Upper lobe of left lung (tissue), 6 donors: ENCODE measurements around the gene SIDT2. TPM values are rescaled to one million over a fixed set of nuclear protein-coding genes. Genes with fewer than 3 reads are reported as not detected.

Source experiments
- ATAC-seq, 2 donors: fragments of 200-7000 bp; cut with Tn5 transposase; one replicate each; pipeline ENCODE4 v1.9.1; 2022; ENCODE audit warnings: mild to moderate bottlenecking in 2 of 2, moderate library complexity in 2 of 2; ENCODE audit not compliant: low FRiP score in 2 of 2
- DNase-seq, 2 donors: peaks; one replicate each; pipeline ENCODE4 v3.0.0-alpha.2; 2019 to 2020
- H3K27ac ChIP-seq, 4 donors: fragments of 200-600 bp; sonication (generic); one replicate each; pipeline ENCODE4 v1.5.1; 2016 to 2019
- H3K27me3 ChIP-seq, 4 donors: fragments of 200-600 bp; sonication (generic); one replicate each; pipeline ENCODE4 v1.5.1; 2017 to 2019
- H3K36me3 ChIP-seq, 4 donors: fragments of 200-600 bp; sonication (generic); one replicate each; pipeline ENCODE4 v1.5.1; 2016 to 2019
- H3K4me1 ChIP-seq, 4 donors: fragments of 200-600 bp; sonication (generic); one replicate each; pipeline ENCODE4 v1.5.1; 2018 to 2019
- H3K4me3 ChIP-seq, 4 donors: fragments of 200-600 bp; sonication (generic); one replicate each; pipeline ENCODE4 v1.5.1; 2017 to 2019; ENCODE audit warnings: mild to moderate bottlenecking in 2 of 4, moderate library complexity in 1 of 4
- H3K9me3 ChIP-seq, 4 donors: fragments of 200-600 bp; sonication (generic); one replicate each; pipeline ENCODE4 v1.5.1; 2018 to 2019
- EP300 ChIP-seq, 4 donors: sonication (generic); formaldehyde crosslinking; IDR thresholded peaks; one replicate each; pipeline ENCODE4 v1.5.1; 2017; ENCODE audit warnings: antibody characterized with exemption in 4 of 4, control low read depth in 2 of 4
- POLR2A ChIP-seq, 4 donors: fragments of 450-650 bp; IDR thresholded peaks; one replicate each; pipeline ENCODE4 v1.5.1; 2016 to 2017; ENCODE audit warnings: antibody characterized with exemption in 4 of 4, mild to moderate bottlenecking in 2 of 4
- POLR2AphosphoS5 ChIP-seq, 2 donors: sonication (generic); formaldehyde crosslinking; IDR thresholded peaks; one replicate each; pipeline ENCODE4 v1.5.1; 2017; ENCODE audit warnings: antibody characterized with exemption in 2 of 2
- WGBS, 2 donors: methylation state at CpG; one replicate each; pipeline ENCODE4 v1.1.5; 2017 to 2018; 5-methylcytosine and 5-hydroxymethylcytosine counted together
- total RNA-seq, 6 donors: library from RNA; depleted of rRNA in 4 of 6; stranded (reverse); fragments of >200 nt in 4 of 6; gene quantifications; one replicate each; pipeline versions ENCODE4 v1.1.0 to v1.2.1, GENCODE V29; 2016 to 2021
- TF ChIP-seq, protein P1 (sequence below), 6 experiments: fragments of 450-650 bp in 4 of 6; fragments of 200-600 bp in 2 of 6; sonication (generic) in 2 of 6; IDR thresholded peaks; one replicate each; pipeline ENCODE4 v1.5.1; 2016 to 2019; ENCODE audit warnings: antibody characterized with exemption in 6 of 6
- donor health status: DM: no; HTN: no; CAD: no; lungs with moderate emphysema.
- donor health status: DM: no; HTN: yes; CAD: no; lungs with severe emphysema.

Gene SIDT2
- total RNA-seq, 6 donors from 2014 or later: 62.8 to 287 (median 153) TPM

DNA sequence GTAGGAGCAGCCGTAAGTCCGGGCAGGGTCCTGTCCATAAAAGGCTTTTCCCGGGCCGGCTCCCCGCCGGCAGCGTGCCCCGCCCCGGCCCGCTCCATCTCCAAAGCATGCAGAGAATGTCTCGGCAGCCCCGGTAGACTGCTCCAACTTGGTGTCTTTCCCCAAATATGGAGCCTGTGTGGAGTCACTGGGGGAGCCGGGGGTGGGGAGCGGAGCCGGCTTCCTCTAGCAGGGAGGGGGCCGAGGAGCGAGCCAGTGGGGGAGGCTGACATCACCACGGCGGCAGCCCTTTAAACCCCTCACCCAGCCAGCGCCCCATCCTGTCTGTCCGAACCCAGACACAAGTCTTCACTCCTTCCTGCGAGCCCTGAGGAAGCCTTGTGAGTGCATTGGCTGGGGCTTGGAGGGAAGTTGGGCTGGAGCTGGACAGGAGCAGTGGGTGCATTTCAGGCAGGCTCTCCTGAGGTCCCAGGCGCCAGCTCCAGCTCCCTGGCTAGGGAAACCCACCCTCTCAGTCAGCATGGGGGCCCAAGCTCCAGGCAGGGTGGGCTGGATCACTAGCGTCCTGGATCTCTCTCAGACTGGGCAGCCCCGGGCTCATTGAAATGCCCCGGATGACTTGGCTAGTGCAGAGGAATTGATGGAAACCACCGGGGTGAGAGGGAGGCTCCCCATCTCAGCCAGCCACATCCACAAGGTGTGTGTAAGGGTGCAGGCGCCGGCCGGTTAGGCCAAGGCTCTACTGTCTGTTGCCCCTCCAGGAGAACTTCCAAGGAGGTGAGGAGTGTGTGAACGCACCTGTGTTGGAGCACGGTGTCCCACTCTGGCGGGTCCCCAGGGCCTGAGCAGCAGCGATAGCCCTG lies 20.7 kb downstream of the SIDT2 start, which contains the start of gene TAGLN:
TSS of gene TAGLN (plus strand) at position 318 of the 863 bp plus-strand sequence. CDS start 3,644 bp downstream, outside the sequence.
- ATAC-seq: peak; percentile 76 to 88

DNA sequence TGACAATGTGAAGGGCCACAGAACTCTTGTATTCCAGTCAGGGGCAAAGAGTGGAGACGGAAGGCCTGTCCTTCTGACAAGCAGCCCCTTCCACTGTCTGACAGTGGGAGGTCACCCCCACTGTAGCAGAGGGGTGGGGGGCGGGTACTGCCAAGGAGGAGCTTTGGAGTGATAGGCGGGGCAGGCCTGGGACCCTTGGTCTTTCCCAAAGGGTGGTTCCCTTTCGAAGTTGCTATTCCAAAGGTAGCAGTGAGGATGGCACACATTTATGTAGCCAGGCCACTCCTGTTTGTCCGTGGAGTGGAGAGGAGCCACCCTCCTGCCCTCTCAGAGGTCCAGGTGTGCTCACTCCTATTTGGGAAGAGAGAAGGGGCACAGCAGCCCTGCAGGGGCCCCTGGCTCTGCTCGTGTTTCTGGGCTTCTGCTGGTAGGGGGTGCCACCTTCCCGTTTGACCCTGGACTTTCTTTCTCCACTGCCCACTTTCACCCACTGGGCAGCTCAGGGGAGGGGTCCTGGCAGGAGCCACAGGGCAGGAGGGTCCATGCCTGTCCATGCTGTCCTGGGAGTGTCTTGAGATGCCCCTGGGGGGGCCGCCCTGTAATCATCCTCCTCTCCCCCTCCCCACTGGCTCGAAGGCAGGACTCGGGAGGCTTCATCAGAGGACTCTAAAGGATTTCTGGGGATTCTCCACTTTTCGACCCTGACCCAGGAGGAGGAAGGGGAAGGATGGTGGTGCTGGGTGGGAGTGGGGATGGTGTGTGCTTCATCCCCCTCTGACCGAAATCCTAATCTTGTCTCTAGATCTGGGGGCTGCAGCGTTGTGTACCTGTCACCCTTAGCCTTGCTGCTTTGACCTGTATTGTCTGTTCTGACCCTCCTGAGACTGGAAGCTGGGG lies 21.6 kb downstream of the SIDT2 start:
- no peaks in the 10 kb centered on the region for H3K9me3 ChIP-seq
- H3K27me3 ChIP-seq: no peaks in the 10 kb centered on the region
- peaks cover 7 to 30% (median 19%) of the 10 kb centered on the region in 4 donors for H3K4me1 ChIP-seq
- WGBS, 2 donors: 58 to 67% methylated on average over 8 to 13 of the region's 13 CpGs
- no peak for ATAC-seq
- H3K27ac ChIP-seq: peak overlapping the region; percentile 60 to 81 (median 74)
- peak overlapping the region; percentile 29 to 44 (median 40) for H3K4me3 ChIP-seq
- DNase-seq: peak in 1 of 2 donors; percentile 45
- no peak for TF ChIP-seq POLR2A (IDR thresholded peaks at IDR 0.05)
- TF ChIP-seq, protein P1, sequence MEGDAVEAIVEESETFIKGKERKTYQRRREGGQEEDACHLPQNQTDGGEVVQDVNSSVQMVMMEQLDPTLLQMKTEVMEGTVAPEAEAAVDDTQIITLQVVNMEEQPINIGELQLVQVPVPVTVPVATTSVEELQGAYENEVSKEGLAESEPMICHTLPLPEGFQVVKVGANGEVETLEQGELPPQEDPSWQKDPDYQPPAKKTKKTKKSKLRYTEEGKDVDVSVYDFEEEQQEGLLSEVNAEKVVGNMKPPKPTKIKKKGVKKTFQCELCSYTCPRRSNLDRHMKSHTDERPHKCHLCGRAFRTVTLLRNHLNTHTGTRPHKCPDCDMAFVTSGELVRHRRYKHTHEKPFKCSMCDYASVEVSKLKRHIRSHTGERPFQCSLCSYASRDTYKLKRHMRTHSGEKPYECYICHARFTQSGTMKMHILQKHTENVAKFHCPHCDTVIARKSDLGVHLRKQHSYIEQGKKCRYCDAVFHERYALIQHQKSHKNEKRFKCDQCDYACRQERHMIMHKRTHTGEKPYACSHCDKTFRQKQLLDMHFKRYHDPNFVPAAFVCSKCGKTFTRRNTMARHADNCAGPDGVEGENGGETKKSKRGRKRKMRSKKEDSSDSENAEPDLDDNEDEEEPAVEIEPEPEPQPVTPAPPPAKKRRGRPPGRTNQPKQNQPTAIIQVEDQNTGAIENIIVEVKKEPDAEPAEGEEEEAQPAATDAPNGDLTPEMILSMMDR (IDR thresholded peaks at IDR 0.05): no peak
- TF ChIP-seq EP300 (IDR thresholded peaks at IDR 0.05): no peak
- no peak for TF ChIP-seq POLR2AphosphoS5 (IDR thresholded peaks at IDR 0.05)
- H3K36me3 ChIP-seq: peaks cover 0 to 42% (median 25%) of the 10 kb centered on the region in 4 donors

More for the DNA sequence above, 20.7 kb downstream of the SIDT2 start, which contains the start of gene TAGLN:
- peak; percentile 57 to 92 for DNase-seq
- Histone ChIP-seq H3K36me3 (peaks cover 0 to 35% (median 19%) of the 10 kb centered on the region in 4 donors), H3K4me3 (peak within 1 kb of the TSS; percentile 29 to 44 (median 40)), H3K27ac (peak within 1 kb of the TSS; percentile 60 to 81 (median 74)), H3K4me1 (peaks cover 7 to 30% (median 18%) of the 10 kb centered on the region in 4 donors), H3K9me3 (no peaks in the 10 kb centered on the region), H3K27me3 (no peaks in the 10 kb centered on the region)
- WGBS, 2 donors: 36 to 49% methylated on average over 7 to 30 of the region's 34 CpGs
- TF ChIP-seq EP300 (IDR thresholded peaks at IDR 0.05) (no peak), POLR2A (IDR thresholded peaks at IDR 0.05) (peak in 2 of 4 donors; percentile 38 to 43), POLR2AphosphoS5 (IDR thresholded peaks at IDR 0.05) (peak; percentile 50 to 61)
- TF ChIP-seq, protein P1 (IDR thresholded peaks at IDR 0.05): no peak

GRCh38 chr11:117200813-117201657 lies 22.5 kb downstream of the SIDT2 start:
- no peak for DNase-seq
- H3K36me3 ChIP-seq: peaks cover 0 to 42% (median 26%) of the 10 kb centered on the region in 4 donors
- no peaks in the 10 kb centered on the region for H3K9me3 ChIP-seq
- no peak for ATAC-seq
- H3K27ac ChIP-seq: peak overlapping the region; percentile 60 to 81 (median 74)
- H3K4me3 ChIP-seq: peak overlapping the region in 3 of 4 donors; percentile 39 to 44 (median 40)
- H3K27me3 ChIP-seq: no peaks in the 10 kb centered on the region
- 80 to 90% methylated on average over 12 of the region's 12 CpGs for WGBS, 2 donors
- TF ChIP-seq, protein P1 (IDR thresholded peaks at IDR 0.05): no peak
- no peak for TF ChIP-seq EP300 (IDR thresholded peaks at IDR 0.05)
- TF ChIP-seq POLR2A (IDR thresholded peaks at IDR 0.05): no peak
- no peak for TF ChIP-seq POLR2AphosphoS5 (IDR thresholded peaks at IDR 0.05)
- peaks cover 7 to 30% (median 19%) of the 10 kb centered on the region in 4 donors for H3K4me1 ChIP-seq
